HG02852 (cell line): Measurements from ENCODE around the gene MRPS25.
"Not testable (repeated sequence)": the region's sequence is repeated elsewhere in the genome, so short reads cannot be mapped to it uniquely, and the experiment has no call there.

Experiments
- ATAC-seq: cut with Tn5 transposase; IDR thresholded peaks from one replicate; pipeline ENCODE4 v1.9.1; 2021; ENCODE audit warnings: mild to moderate bottlenecking, moderate library complexity; ENCODE audit not compliant: unreplicated experiment

The MRPS25 gene

GRCh38 chr3:15044326-15044725 is 20.8 kb downstream of the MRPS25 start:
- ATAC-seq: no peak

- no peak for ATAC-seq
These were observed 21.5 kb downstream of the MRPS25 start for GRCh38 chr3:15043408-15044171.

- ATAC-seq: no peak
These were observed 22.2 kb downstream of the MRPS25 start for GRCh38 chr3:15042936-15043335.

GRCh38 chr3:15041950-15042349 is 23.2 kb downstream of the MRPS25 start:
- ATAC-seq: no peak

GRCh38 chr3:15040844-15041243 is 24.3 kb downstream of the MRPS25 start:
- no peak for ATAC-seq

GRCh38 chr3:15038306-15038705 is 26.8 kb downstream of the MRPS25 start:
- no peak for ATAC-seq

GRCh38 chr3:15033103-15033502 is 32.0 kb downstream of the MRPS25 start:
- no peak for ATAC-seq

GRCh38 chr3:15032650-15033049 is 32.5 kb downstream of the MRPS25 start:
- no peak for ATAC-seq

GRCh38 chr3:15029625-15030024 is 35.5 kb downstream of the MRPS25 start:
- no peak for ATAC-seq

- ATAC-seq: no peak
These were observed 41.4 kb downstream of the MRPS25 start for GRCh38 chr3:15023719-15024118.

GRCh38 chr3:15023249-15023648 is 41.9 kb downstream of the MRPS25 start:
- ATAC-seq: no peak

GRCh38 chr3:15017191-15017590 is 47.9 kb downstream of the MRPS25 start:
- no peak for ATAC-seq

GRCh38 chr3:15015456-15015855 is 49.7 kb downstream of the MRPS25 start:
- ATAC-seq: no peak

- no peak for ATAC-seq
These were observed 50.3 kb downstream of the MRPS25 start for GRCh38 chr3:15014606-15015328.

- ATAC-seq: no peak
These were observed 53.9 kb downstream of the MRPS25 start for GRCh38 chr3:15011174-15011573.

- ATAC-seq: no peak
These were observed 54.5 kb downstream of the MRPS25 start for GRCh38 chr3:15010664-15011063.

- ATAC-seq: no peak
These were observed 55.9 kb downstream of the MRPS25 start for GRCh38 chr3:15009167-15009566.

- ATAC-seq: no peak
These were observed 57.4 kb downstream of the MRPS25 start for GRCh38 chr3:15007681-15008141.

- ATAC-seq: not testable (repeated sequence)
These were observed 65.9 kb downstream of the MRPS25 start for GRCh38 chr3:14999182-14999581.
